Activated naive CD8-positive, alpha-beta T cell treated with anti-CD3 and anti-CD28 coated beads, Interleukin-2, amount 10 ng/mL, durations not matched to agents 7 days and 5 days (primary cell): Measurements from ENCODE around the gene BTG2. TPM values are rescaled to one million over a fixed set of nuclear protein-coding genes. Genes with fewer than 3 reads are reported as not detected.
A peak's percentile ranks its signal among the peaks of the same experiment; 100 is the strongest.

Source experiments
- ATAC-seq: fragments of 150-1000 bp; cut with Tn5 transposase; one replicate; pipeline ENCODE4 v1.10.0; 2021; ENCODE audit warnings: low read depth, moderate library complexity
- POLR2A ChIA-PET: fragments of 350-600 bp; sonication (Branson Sonifier 250); formaldehyde crosslinking; loops from one replicate; lab custom pipeline; 2021; ENCODE audit warnings: antibody characterized with exemption; lab: Charles Lee
- DNase-seq: peaks from one replicate; pipeline ENCODE4 v3.0.0; 2021
- H3K27ac Mint-ChIP-seq: one replicate; pipeline ENCODE4 v1.8.0; 2022; ENCODE audit warnings: mild to moderate bottlenecking, mixed read lengths
- H3K27me3 Mint-ChIP-seq: one replicate; pipeline ENCODE4 v1.8.0; 2022; ENCODE audit warnings: mild to moderate bottlenecking, moderate library complexity, mixed read lengths
- H3K36me3 Mint-ChIP-seq: one replicate; pipeline ENCODE4 v1.8.0; 2021; ENCODE audit warnings: mild to moderate bottlenecking, mixed read lengths
- H3K4me1 Mint-ChIP-seq: one replicate; pipeline ENCODE4 v1.8.0; 2021; ENCODE audit warnings: mixed read lengths
- H3K4me3 Mint-ChIP-seq: one replicate; pipeline ENCODE4 v1.8.0; 2022; ENCODE audit warnings: mild to moderate bottlenecking, moderate library complexity, mixed read lengths
- H3K9me3 Mint-ChIP-seq: one replicate; pipeline ENCODE4 v1.8.0; 2021; ENCODE audit warnings: mixed read lengths
- total RNA-seq, 2 experiments: library from RNA; stranded (reverse); gene quantifications; one replicate each; pipeline ENCODE4 v1.2.3, GENCODE V29; 2021

BTG2 gene
- total RNA-seq, 2 experiments from 2014 or later: 90.3 to 99.8 TPM

DNA sequence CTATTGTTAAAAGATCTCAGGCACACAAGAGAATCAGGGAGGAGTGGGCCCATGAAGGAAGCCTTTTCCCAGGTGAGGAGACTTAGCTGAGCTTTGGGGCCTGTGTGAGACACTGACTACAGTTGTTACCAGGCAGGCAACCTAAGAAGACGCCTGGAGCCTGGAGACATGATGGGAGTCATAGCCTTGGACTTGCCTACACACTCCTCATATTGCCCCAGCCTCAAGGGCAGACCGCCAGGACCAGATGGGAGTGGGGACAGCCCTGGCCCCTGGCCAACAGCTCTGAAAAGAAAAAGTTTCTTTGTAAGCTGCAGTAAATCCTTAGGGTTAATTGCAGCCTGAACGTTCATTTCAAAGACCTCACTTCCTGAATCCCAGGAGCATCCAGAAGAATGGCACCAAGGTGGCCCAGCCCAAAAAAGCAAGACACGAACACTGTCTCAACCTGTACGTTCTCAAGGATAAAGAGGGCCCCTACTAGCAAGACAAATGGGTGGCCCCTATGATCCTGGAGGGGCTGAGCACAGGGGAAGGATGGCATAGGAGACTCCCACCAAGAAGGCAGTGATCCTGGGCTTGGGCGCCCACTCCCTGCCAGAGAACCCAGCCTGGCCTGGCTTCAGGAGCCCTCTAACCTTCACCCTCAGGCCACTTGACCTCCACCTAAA lies 33.2 kb upstream of the BTG2 start:
- no peak overlapping the region for H3K4me3 Mint-ChIP-seq
- DNase-seq: no peak
- no peak overlapping the region for H3K27ac Mint-ChIP-seq
- H3K9me3 Mint-ChIP-seq: no peaks in the 10 kb centered on the region
- no peaks in the 10 kb centered on the region for H3K27me3 Mint-ChIP-seq
- no peaks in the 10 kb centered on the region for H3K36me3 Mint-ChIP-seq
- H3K4me1 Mint-ChIP-seq: peaks cover 42% of the 10 kb centered on the region
- POLR2A ChIA-PET: interaction anchor here (0.6 to 4.8 kb wide), 8 partner anchors 17 to 71 kb away, joined by 3 to 48 read pairs (median 6); partner anchors contain the start of gene BTG2
- no peak for ATAC-seq

DNA sequence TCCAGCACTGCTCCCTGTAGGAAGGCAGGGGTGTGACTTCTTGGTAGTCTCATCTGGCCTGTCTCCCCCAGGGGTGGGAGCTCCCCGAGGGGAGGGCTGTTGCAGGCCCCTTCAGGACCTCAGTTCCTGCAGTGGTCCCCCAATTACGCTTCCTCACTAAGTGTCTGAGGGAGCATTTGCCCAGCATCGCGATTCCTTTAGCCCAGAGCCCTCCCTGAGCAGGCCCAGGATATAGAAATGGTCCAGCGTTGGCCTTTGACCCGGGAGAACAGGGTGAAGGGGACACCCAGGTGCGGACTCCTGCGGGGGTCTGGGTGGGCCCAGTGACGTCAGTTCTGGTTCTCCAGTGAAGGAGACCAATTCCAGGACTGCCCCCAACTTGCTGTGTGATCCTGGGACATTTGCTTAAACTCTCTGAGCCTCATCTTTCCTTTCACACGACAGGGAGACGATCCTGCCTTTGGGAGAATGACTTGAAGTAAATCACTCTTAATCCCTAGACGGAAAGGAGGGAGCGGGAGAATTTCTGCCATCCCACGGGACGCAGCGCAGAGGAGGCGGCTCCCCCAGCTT lies 32.6 kb upstream of the BTG2 start:
- POLR2A ChIA-PET: interaction anchor here (0.6 to 4.8 kb wide), 10 partner anchors 16 to 493 kb away, joined by 3 to 48 read pairs (median 6); partner anchors contain the start of gene BTG2
- peaks cover 46% of the 10 kb centered on the region for H3K4me1 Mint-ChIP-seq
- H3K36me3 Mint-ChIP-seq: no peaks in the 10 kb centered on the region
- peak overlapping the region; percentile 75 for H3K4me3 Mint-ChIP-seq
- no peaks in the 10 kb centered on the region for H3K9me3 Mint-ChIP-seq
- ATAC-seq: no peak
- DNase-seq: no peak
- no peaks in the 10 kb centered on the region for H3K27me3 Mint-ChIP-seq
- H3K27ac Mint-ChIP-seq: peak overlapping the region; percentile 87

DNA sequence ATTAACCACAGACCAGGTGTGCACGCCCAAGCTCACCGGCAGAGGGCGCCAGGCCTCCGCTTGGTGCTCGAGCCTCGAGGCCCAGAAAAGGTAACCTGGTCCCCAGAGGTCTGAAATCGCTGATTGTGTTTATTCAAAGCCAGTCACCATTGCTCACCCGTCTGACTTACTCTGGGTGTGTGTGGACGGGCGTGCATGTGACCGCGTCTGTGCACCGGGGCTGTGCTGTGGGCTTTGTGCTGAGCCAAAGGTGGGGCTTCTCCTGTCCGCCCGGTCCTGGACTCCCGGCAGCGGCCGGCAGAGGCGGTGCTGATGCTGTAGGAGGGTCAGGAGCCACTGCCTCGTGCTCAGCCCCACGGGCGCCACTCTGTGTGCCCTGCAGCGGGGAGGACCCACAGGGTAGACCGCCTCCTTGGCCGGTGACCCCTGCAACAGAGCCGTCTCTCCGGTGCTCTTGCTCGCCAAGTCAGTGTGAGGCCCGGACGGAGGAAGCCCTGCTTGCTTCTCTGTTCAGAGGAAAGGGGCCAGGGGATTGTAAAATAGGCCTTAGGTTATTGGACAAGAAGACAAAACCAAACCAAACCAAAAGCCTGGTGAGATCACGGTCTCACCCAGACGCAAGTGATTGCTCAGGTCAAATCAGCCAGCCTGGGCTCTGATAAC lies 32.0 kb upstream of the BTG2 start:
- Mint-ChIP-seq H3K27ac (peak overlapping the region; percentile 87), H3K4me1 (peaks cover 48% of the 10 kb centered on the region), H3K9me3 (no peaks in the 10 kb centered on the region), H3K27me3 (no peaks in the 10 kb centered on the region), H3K36me3 (no peaks in the 10 kb centered on the region), H3K4me3 (peak overlapping the region; percentile 75)
- ATAC-seq (peak; percentile 69), DNase-seq (peak; percentile 95)
- POLR2A ChIA-PET: interaction anchor here (0.6 to 8.1 kb wide), 12 partner anchors 16 to 493 kb away, joined by 3 to 145 read pairs (median 8); partner anchors contain the start of gene BTG2

DNA sequence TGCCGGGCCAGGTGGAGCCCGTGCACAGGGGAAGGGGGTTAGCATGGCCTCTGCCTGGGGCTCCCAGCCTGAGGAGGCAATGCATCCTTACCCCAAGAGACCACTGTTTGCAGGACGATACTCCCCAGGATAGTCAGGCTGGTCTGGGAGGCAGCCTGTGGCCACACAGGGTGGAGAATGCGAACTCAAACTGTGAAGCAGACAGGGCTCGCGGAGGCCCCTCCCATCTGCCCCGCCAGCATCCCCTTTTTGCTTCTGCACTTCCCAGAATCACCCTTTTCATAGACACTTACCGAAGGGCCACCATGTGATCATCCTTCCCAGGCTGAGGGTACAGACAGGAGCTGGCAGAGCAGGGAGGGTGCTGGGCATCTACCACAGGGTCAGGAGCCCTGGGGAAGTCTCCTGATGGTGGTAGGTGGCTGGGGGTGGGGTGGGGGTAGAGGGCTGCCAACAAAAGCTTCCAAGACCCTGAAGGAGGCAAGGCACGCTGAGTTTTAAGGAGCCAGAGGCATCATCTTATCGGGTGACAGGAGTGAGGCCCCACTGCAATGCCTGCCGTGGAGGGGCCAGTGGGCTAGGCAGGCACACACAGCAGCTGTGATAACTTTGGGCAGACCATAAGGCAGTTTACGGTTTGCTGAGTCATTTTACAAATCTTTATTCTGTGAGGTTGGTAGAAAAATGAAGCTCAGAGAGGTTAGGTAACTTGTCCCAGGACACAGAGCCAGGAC lies 31.3 kb upstream of the BTG2 start:
- peak; percentile 56 for DNase-seq
- POLR2A ChIA-PET: interaction anchor here (0.7 to 8.1 kb wide), 6 partner anchors 15 to 64 kb away, joined by 3 to 145 read pairs (median 29); partner anchors contain the start of gene BTG2

DNA sequence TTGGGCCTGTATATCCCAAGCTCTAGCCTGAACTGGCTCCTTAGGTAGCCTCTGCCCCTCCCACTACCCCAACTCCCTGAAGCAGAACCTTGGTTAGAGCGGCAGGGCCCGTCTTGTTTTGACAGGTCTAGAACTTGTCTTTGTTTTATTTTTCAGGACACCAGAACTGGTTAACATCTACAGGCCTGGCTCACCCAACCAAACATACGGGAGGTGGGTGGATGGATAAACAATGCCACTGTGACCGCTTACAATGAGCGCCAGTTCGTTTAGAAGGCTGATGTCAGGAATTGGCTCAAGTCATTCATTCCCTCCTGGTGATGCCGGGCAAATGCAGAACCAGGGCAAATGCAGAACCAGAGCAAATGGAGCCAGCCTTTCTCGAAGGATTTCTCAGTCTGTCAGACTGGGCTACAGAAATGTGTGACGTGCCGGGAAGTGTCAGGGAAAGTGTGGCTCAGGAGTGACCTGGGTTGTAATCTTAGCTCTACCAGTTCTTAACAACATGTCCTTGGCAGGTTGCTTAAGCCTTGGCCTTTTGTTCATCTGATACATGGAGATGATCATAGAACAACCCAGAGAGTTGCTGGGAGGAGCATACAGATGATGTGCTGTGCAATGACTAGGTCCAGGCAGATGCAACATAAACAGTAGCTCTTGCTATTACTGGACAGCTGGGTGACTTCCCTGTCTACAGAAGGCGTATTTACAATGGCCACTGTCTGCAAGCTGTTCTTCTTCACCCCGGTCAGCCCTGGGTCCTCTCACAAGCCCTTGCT lies 30.5 kb upstream of the BTG2 start:
- Mint-ChIP-seq H3K27ac (peak overlapping the region; percentile 87), H3K27me3 (no peaks in the 10 kb centered on the region), H3K9me3 (no peaks in the 10 kb centered on the region), H3K4me3 (no peak overlapping the region), H3K4me1 (peaks cover 57% of the 10 kb centered on the region), H3K36me3 (no peaks in the 10 kb centered on the region)
- ATAC-seq (no peak), DNase-seq (no peak)
- POLR2A ChIA-PET: interaction anchor here (0.7 to 8.1 kb wide), 6 partner anchors 15 to 63 kb away, joined by 3 to 145 read pairs (median 29); partner anchors contain the start of gene BTG2

More for the DNA sequence above, 31.3 kb upstream of the BTG2 start:
- H3K9me3 Mint-ChIP-seq: no peaks in the 10 kb centered on the region
- H3K27ac Mint-ChIP-seq: peak overlapping the region; percentile 87
- H3K4me1 Mint-ChIP-seq: peaks cover 55% of the 10 kb centered on the region
- H3K4me3 Mint-ChIP-seq: peak overlapping the region; percentile 75
- no peaks in the 10 kb centered on the region for H3K27me3 Mint-ChIP-seq
- no peaks in the 10 kb centered on the region for H3K36me3 Mint-ChIP-seq
- ATAC-seq: peak; percentile 2

DNA sequence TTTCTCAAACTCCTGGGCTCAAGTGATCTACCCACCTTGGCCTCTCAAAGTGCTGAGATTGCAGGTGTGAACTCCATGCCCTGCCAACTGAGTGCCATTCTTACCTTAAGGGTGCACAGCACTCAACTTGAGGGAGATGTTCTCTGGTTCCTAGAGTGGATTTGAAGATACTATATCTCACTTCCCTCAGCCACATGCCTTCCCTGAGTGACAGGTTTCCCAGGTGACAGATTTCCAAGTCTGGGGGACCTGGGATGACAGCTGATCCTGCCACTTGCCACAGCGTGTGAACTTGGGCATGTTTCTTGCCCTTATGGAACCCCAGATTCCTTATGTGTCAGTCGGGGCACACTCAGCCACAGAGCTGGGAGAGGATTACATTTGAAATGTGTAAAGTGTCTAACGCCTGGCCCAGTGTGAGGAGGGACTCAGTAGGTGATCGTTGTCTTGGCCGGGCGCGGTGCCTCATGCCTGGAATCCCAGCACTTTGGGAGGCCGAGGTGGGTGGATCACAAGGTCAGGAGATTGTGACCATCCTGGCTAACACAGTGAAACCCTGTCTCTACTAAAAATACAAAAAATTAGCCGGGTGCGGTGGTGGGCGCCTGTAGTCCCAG lies 29.6 kb upstream of the BTG2 start:
- no peak for ATAC-seq
- Mint-ChIP-seq H3K27ac (peak overlapping the region; percentile 33), H3K36me3 (no peaks in the 10 kb centered on the region), H3K27me3 (no peaks in the 10 kb centered on the region), H3K4me3 (no peak overlapping the region), H3K9me3 (no peaks in the 10 kb centered on the region), H3K4me1 (peaks cover 56% of the 10 kb centered on the region)
- no peak for DNase-seq
- POLR2A ChIA-PET: interaction anchor here (1.5 to 8.1 kb wide), 5 partner anchors 14 to 60 kb away, joined by 3 to 145 read pairs (median 49); partner anchors contain the start of gene BTG2

DNA sequence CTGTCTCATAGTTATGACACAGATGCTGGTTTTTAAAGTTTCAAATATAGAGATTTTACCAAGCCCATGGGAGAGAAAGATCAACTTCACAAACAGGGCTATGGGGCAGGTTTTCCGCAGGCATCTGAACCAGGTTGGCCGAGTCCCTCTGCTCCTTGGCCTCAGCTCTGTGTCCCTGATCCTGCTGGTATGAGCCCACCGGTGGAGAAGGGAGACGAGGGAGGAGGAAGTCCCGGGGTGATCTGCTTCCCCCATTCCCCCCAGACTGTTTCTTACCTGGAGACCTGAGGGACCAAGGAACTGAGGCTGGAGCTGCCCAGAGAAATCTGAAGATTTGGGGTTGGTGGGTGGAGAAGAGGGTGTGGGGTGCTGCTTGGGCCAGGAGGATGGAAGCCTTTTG lies 28.9 kb upstream of the BTG2 start:
- no peak overlapping the region for H3K4me3 Mint-ChIP-seq
- ATAC-seq: no peak
- POLR2A ChIA-PET: interaction anchor here (1.2 to 8.1 kb wide), 7 partner anchors 8 to 60 kb away, joined by 3 to 145 read pairs (median 11); partner anchors contain the start of gene BTG2
- peak overlapping the region; percentile 33 for H3K27ac Mint-ChIP-seq
- DNase-seq: no peak
- no peaks in the 10 kb centered on the region for H3K36me3 Mint-ChIP-seq
- H3K9me3 Mint-ChIP-seq: no peaks in the 10 kb centered on the region
- peaks cover 51% of the 10 kb centered on the region for H3K4me1 Mint-ChIP-seq
- no peaks in the 10 kb centered on the region for H3K27me3 Mint-ChIP-seq

DNA sequence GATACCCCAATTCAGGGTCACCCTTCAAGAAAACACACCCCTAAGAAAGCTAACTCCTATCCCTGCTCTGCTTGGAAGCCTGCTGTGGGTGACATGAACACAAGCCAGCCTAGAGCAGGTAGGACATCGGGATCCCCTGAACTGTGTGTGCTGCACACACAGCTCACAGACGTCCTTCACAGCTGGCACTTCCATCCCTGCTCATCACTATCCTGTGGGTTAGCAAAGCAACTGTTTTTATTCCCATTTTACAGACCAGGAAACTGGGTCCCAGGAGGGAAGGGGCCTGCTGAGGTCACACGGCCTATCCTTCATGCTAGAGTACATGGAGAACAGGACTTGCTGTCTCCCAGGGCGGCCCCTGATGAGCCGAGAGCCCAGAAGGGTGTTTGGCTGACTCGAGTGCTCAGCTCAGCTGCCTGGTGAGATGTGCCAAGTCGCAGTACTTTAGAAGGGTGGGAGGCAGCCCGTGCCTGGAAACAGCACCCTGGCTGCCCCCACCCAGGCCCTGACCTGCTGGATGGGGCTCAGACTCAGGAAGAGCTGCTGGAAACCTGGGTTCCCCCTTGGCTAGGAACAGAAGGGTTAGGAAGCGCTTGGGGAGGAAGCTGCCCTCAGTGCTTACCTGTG lies 28.3 kb upstream of the BTG2 start:
- POLR2A ChIA-PET: interaction anchor here (0.6 to 8.1 kb wide), 9 partner anchors 9 to 63 kb away, joined by 3 to 145 read pairs (median 9); partner anchors contain the start of gene BTG2
- Mint-ChIP-seq H3K36me3 (no peaks in the 10 kb centered on the region), H3K27me3 (no peaks in the 10 kb centered on the region), H3K4me3 (peak overlapping the region; percentile 59), H3K4me1 (peaks cover 54% of the 10 kb centered on the region), H3K27ac (peak overlapping the region; percentile 65), H3K9me3 (no peaks in the 10 kb centered on the region)
- DNase-seq: no peak
- ATAC-seq: no peak

DNA sequence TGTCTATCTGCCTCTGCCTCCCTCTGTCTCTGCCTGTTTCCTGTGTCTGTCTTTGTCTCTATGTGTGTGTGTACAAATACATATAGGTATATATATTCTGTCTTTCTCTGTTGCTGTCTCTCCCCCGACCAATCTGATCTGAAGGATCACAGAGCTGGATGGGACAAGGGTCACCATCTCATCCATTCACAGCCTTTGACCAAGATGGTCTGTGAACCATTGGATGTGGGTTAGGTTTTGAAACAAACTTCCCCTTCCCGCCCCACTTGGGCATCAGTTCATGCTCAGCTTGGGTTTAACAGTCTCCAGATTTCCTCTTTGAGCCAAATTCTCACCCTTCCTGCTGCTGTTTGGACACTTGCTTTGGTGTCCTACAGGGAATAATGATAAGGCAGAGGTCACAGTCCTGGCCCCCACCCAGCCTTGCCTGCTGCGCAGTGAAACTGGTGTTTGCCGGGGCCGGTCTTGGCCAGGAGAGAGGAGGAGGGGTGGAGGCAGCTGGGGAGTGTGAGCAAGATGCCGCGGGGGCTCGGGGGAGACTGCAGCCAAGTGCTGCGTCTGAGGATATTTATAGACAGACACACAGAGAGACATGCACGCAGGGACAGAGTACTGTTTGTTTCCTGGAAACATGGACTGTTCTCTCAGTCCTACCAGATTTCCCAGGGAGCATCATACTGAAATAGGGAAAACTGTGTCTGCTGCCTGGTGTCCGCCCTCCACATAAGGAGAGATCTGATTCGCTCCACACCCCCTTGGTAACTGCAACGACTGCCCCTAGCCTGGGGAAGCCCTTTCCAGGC lies 27.0 kb upstream of the BTG2 start:
- H3K9me3 Mint-ChIP-seq: no peaks in the 10 kb centered on the region
- no peak for DNase-seq
- peak overlapping the region; percentile 59 for H3K4me3 Mint-ChIP-seq

DNA sequence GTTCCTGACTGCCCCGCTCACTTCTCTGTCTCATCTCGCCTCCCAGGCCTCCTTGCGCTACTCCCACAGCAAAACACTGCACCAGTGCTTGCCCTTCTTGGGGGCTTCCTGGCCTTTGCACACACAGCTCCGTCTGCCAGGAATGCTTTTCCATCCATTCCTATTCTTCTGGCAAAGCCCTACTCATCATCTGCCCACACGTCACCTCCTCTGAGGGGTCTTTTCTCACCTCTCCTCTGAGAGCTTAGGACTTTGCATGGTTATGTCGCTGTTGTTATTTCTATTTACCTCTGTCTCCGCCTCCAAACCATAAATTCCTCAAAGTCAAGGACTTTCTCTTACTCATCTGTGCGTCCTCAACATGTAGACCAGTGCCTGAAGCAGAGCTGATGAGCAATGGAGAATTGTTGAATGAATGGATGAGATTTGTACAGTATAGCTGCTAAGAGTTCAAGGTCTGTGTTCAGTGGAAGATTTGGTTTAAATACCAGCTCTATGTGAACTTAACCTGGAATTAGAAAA lies 26.4 kb upstream of the BTG2 start:
- no peaks in the 10 kb centered on the region for H3K9me3 Mint-ChIP-seq
- H3K4me1 Mint-ChIP-seq: peaks cover 51% of the 10 kb centered on the region
- POLR2A ChIA-PET: interaction anchor here (2.5 to 8.1 kb wide), 4 partner anchors 10 to 46 kb away, joined by 7 to 145 read pairs (median 66); partner anchors contain the start of gene BTG2
- no peak for DNase-seq
- H3K36me3 Mint-ChIP-seq: no peaks in the 10 kb centered on the region
- peak overlapping the region; percentile 65 for H3K27ac Mint-ChIP-seq
- no peak for ATAC-seq
- peak overlapping the region; percentile 35 for H3K4me3 Mint-ChIP-seq
- no peaks in the 10 kb centered on the region for H3K27me3 Mint-ChIP-seq

More for the DNA sequence above, 27.0 kb upstream of the BTG2 start:
- H3K27me3 Mint-ChIP-seq: no peaks in the 10 kb centered on the region
- H3K4me1 Mint-ChIP-seq: peaks cover 58% of the 10 kb centered on the region
- POLR2A ChIA-PET: interaction anchor here (1.2 to 8.1 kb wide), 6 partner anchors 11 to 62 kb away, joined by 3 to 145 read pairs (median 30); partner anchors contain the start of gene BTG2
- H3K36me3 Mint-ChIP-seq: no peaks in the 10 kb centered on the region
- ATAC-seq: peak; percentile 46
- H3K27ac Mint-ChIP-seq: peak overlapping the region; percentile 65
